ENCODE results near the gene CLTCL1.
"Not testable (repeated sequence)": the region's sequence is repeated elsewhere in the genome, so short reads cannot be mapped to it uniquely, and the experiment has no call there.

Gene CLTCL1

GRCh38 chr22:19174106-19175025 lies 117.2 kb downstream of the CLTCL1 start:
- DNase-seq: no peak

- DNase-seq: no peak
Observed at GRCh38 chr22:19173047-19174035, 118.2 kb downstream of the CLTCL1 start.

GRCh38 chr22:19172213-19173046 lies 119.1 kb downstream of the CLTCL1 start:
- DNase-seq: no peak

GRCh38 chr22:19169947-19170318 lies 121.6 kb downstream of the CLTCL1 start:
- no peak for DNase-seq

- no peak for DNase-seq
Observed at GRCh38 chr22:19169002-19169946, 122.2 kb downstream of the CLTCL1 start.

- no peak for DNase-seq
Observed at GRCh38 chr22:19168088-19168890, 123.2 kb downstream of the CLTCL1 start.

GRCh38 chr22:19167106-19167869 lies 124.2 kb downstream of the CLTCL1 start:
- no peak for DNase-seq

GRCh38 chr22:19166421-19166820 lies 125.1 kb downstream of the CLTCL1 start:
- no peak for DNase-seq

- no peak for DNase-seq
Observed at GRCh38 chr22:19164425-19164824, 127.1 kb downstream of the CLTCL1 start.

GRCh38 chr22:19158649-19159048 lies 132.9 kb downstream of the CLTCL1 start:
- DNase-seq: not testable (repeated sequence)

- not testable (repeated sequence) for DNase-seq
Observed at GRCh38 chr22:19156109-19156508, 135.4 kb downstream of the CLTCL1 start.

GRCh38 chr22:19152942-19153883 lies 138.3 kb downstream of the CLTCL1 start:
- DNase-seq: no peak

GRCh38 chr22:19151329-19152191 lies 140.0 kb downstream of the CLTCL1 start:
- DNase-seq: no peak

- DNase-seq: no peak
Observed at GRCh38 chr22:19150482-19151328, 140.8 kb downstream of the CLTCL1 start.

- no peak for DNase-seq
Observed at GRCh38 chr22:19149991-19150390, 141.5 kb downstream of the CLTCL1 start, which contains the start of gene GSC2. Gene GSC2, minus strand, starts transcription at chr22:19150292. Its CDS starts 9 bp downstream, at chr22:19150283.

Data from T-helper 9 cell (primary cell).